NCI-H524 treated with DMSO at 0.1 percent for 48 hours (cell line): Measurements from ENCODE around the gene HOXA4.

Experiments
- DNase-seq: peaks from one replicate; lab custom pipeline; 2025; lab: John Stamatoyannopoulos, UW

Gene HOXA4

GRCh38 chr7:27104341-27105058 lies 26.1 kb downstream of the HOXA4 start:
- DNase-seq, result no peak

- no peak for DNase-seq
Measured at GRCh38 chr7:27103489-27104226, 26.9 kb downstream of the HOXA4 start.

- no peak for DNase-seq
Measured at GRCh38 chr7:27102581-27103442, 27.7 kb downstream of the HOXA4 start, which contains the start of gene HOXA2. Gene HOXA2, minus strand, starts transcription at chr7:27102683. Its CDS starts 183 bp downstream, at chr7:27102500.

GRCh38 chr7:27101957-27102580 lies 28.5 kb downstream of the HOXA4 start:
- DNase-seq, result no peak

- DNase-seq, result no peak
Measured at GRCh38 chr7:27101171-27101956, 29.2 kb downstream of the HOXA4 start.

GRCh38 chr7:27100694-27101170 lies 29.8 kb downstream of the HOXA4 start:
- DNase-seq, result no peak

- no peak for DNase-seq
Measured at GRCh38 chr7:27099453-27100370, 30.8 kb downstream of the HOXA4 start.

- DNase-seq, result no peak
Measured at GRCh38 chr7:27098578-27099451, 31.7 kb downstream of the HOXA4 start.

GRCh38 chr7:27097686-27098577 lies 32.6 kb downstream of the HOXA4 start:
- no peak for DNase-seq

GRCh38 chr7:27096768-27097514 lies 33.6 kb downstream of the HOXA4 start:
- no peak for DNase-seq

GRCh38 chr7:27095897-27096767 lies 34.4 kb downstream of the HOXA4 start, which contains the start of gene HOXA1:
Gene HOXA1, minus strand, starts transcription at chr7:27096000. Its CDS starts 88 bp downstream, at chr7:27095912.
- DNase-seq, result peak; percentile 50

- no peak for DNase-seq
Measured at GRCh38 chr7:27095050-27095896, 35.3 kb downstream of the HOXA4 start.

GRCh38 chr7:27094304-27095049 lies 36.1 kb downstream of the HOXA4 start:
- no peak for DNase-seq

- DNase-seq, result no peak
Measured at GRCh38 chr7:27093184-27093895, 37.2 kb downstream of the HOXA4 start.
